Liver (tissue), 3 donors: ENCODE data around the gene PRB4.

ENCODE experiments used
- CTCF ChIP-seq: fragments of 150-350 bp; IDR thresholded peaks from 2 replicates; pipeline ENCODE4 v1.5.1; 2017; ENCODE audit warnings: improper control_type of control experiment, low read depth, low read length; ENCODE audit not compliant: missing input control
- FOXA1 ChIP-seq: IDR thresholded peaks from 2 replicates; pipeline ENCODE4 v1.6.1; 2016; ENCODE audit warnings: antibody characterized with exemption
- MAX ChIP-seq: IDR thresholded peaks from 2 replicates; pipeline ENCODE4 v1.6.1; 2016; ENCODE audit warnings: antibody characterized with exemption
- REST ChIP-seq: IDR thresholded peaks from 2 replicates; pipeline ENCODE4 v1.6.1; 2016; ENCODE audit warnings: antibody characterized with exemption, mild to moderate bottlenecking
- SP1 ChIP-seq: IDR thresholded peaks from 2 replicates; pipeline ENCODE4 v1.6.1; 2018; ENCODE audit warnings: antibody characterized with exemption, mild to moderate bottlenecking
- TAF1 ChIP-seq: conservative IDR thresholded peaks from 2 replicates; pipeline ENCODE4 v1.6.1; 2016; ENCODE audit warnings: antibody characterized with exemption, mild to moderate bottlenecking
- YY1 ChIP-seq: IDR thresholded peaks from 2 replicates; pipeline ENCODE4 v1.6.1; 2016; ENCODE audit warnings: antibody characterized with exemption, mild to moderate bottlenecking
- ZBTB33 ChIP-seq: IDR thresholded peaks from 2 replicates; pipeline ENCODE4 v1.6.1; 2016; ENCODE audit warnings: antibody characterized with exemption
- donor health status: healthy.
- donor health status: healthy.

- no peak for TF ChIP-seq CTCF
- no peak for TF ChIP-seq REST
- TF ChIP-seq MAX = no peak
- TF ChIP-seq YY1 = no peak
- TF ChIP-seq SP1 = no peak
- no peak for TF ChIP-seq TAF1
- no peak for TF ChIP-seq FOXA1
- no peak for TF ChIP-seq ZBTB33
These were observed 36.8 kb downstream of the PRB4 start for GRCh38 chr12:11273449-11273848.
